H9 (cell line): ENCODE measurements around the gene ARL17B. TPM values are rescaled to one million over a fixed set of nuclear protein-coding genes. Genes with fewer than 3 reads are reported as not detected.
"Not testable (repeated sequence)": the region's sequence is repeated elsewhere in the genome, so short reads cannot be mapped to it uniquely, and the experiment has no call there.

Source experiments
- DNase-seq: peaks from one replicate; pipeline ENCODE4 v3.0.0-alpha.2; 2017
- H2AFZ ChIP-seq: one replicate; pipeline ENCODE4 v1.6.1; 2013; ENCODE audit warnings: mild to moderate bottlenecking, low read length, control low read depth, moderate library complexity
- H2AK5ac ChIP-seq: 2 replicates; pipeline ENCODE4 v1.6.1; 2013; ENCODE audit warnings: low read length, control low read depth, mixed read lengths; ENCODE audit not compliant: insufficient read length
- H2BK120ac ChIP-seq: one replicate; pipeline ENCODE4 v1.6.1; 2013; ENCODE audit warnings: low read depth, mild to moderate bottlenecking, low read length, control low read depth, inconsistent platforms; ENCODE audit not compliant: poor library complexity, severe bottlenecking
- H2BK12ac ChIP-seq: 2 replicates; pipeline ENCODE4 v1.6.1; 2013; ENCODE audit warnings: low read length, control low read depth, mixed read lengths, low read depth; ENCODE audit not compliant: insufficient read length
- H2BK15ac ChIP-seq: 2 replicates; pipeline ENCODE4 v1.6.1; 2013; ENCODE audit warnings: low read depth, low read length, control low read depth
- H2BK20ac ChIP-seq: one replicate; pipeline ENCODE4 v1.6.1; 2013; ENCODE audit warnings: low read depth, mild to moderate bottlenecking, low read length, control low read depth, inconsistent platforms; ENCODE audit not compliant: poor library complexity, severe bottlenecking
- H2BK5ac ChIP-seq: 2 replicates; pipeline ENCODE4 v1.6.1; 2013; ENCODE audit warnings: low read length, control low read depth, mixed read lengths; ENCODE audit not compliant: insufficient read length
- H3K14ac ChIP-seq: 2 replicates; pipeline ENCODE4 v1.6.1; 2013; ENCODE audit warnings: low read length, control low read depth; ENCODE audit not compliant: insufficient read depth
- H3K18ac ChIP-seq: 2 replicates; pipeline ENCODE4 v1.6.1; 2013; ENCODE audit warnings: low read depth, mild to moderate bottlenecking, mixed read lengths, low read length, control low read depth; ENCODE audit not compliant: insufficient read length
- H3K23ac ChIP-seq: 2 replicates; pipeline ENCODE4 v1.6.1; 2013; ENCODE audit warnings: low read length, control low read depth, mixed read lengths, low read depth; ENCODE audit not compliant: insufficient read length
- H3K23me2 ChIP-seq: 2 replicates; pipeline ENCODE4 v1.6.1; 2013; ENCODE audit warnings: low read depth, mild to moderate bottlenecking, mixed read lengths, low read length, control low read depth; ENCODE audit not compliant: insufficient read length, poor library complexity, severe bottlenecking
- H3K27ac ChIP-seq: 2 replicates; pipeline ENCODE4 v1.5.1; 2013; ENCODE audit warnings: low read length, control low read depth, mixed read lengths, low read depth; ENCODE audit not compliant: insufficient read length
- H3K27me3 ChIP-seq: 2 replicates; pipeline ENCODE4 v1.6.1; 2013; ENCODE audit warnings: low read length, control low read depth, inconsistent platforms; ENCODE audit not compliant: insufficient read depth
- H3K4ac ChIP-seq: 2 replicates; pipeline ENCODE4 v1.6.1; 2013; ENCODE audit warnings: low read depth, mild to moderate bottlenecking, control low read depth, inconsistent platforms, low read length, moderate library complexity
- H3K4me1 ChIP-seq: 2 replicates; pipeline ENCODE4 v1.6.1; 2013; ENCODE audit warnings: low read length, control low read depth, inconsistent platforms; ENCODE audit not compliant: insufficient read depth
- H3K4me2 ChIP-seq: 2 replicates; pipeline ENCODE4 v1.6.1; 2013; ENCODE audit warnings: low read length, control low read depth, mixed read lengths; ENCODE audit not compliant: insufficient read length, insufficient read depth
- H3K56ac ChIP-seq: 2 replicates; pipeline ENCODE4 v1.6.1; 2013; ENCODE audit warnings: low read depth, mild to moderate bottlenecking, mixed read lengths, low read length, control low read depth; ENCODE audit not compliant: insufficient read length
- H3K79me1 ChIP-seq: 2 replicates; pipeline ENCODE4 v1.6.1; 2013; ENCODE audit warnings: low read depth, mild to moderate bottlenecking, moderate library complexity, low read length, control low read depth, inconsistent platforms; ENCODE audit not compliant: insufficient read depth, poor library complexity, severe bottlenecking
- H3K79me2 ChIP-seq: 2 replicates; pipeline ENCODE4 v1.6.1; 2013; ENCODE audit warnings: low read length, control low read depth, inconsistent platforms; ENCODE audit not compliant: insufficient read depth
- H3K9ac ChIP-seq: 2 replicates; pipeline ENCODE4 v1.6.1; 2013; ENCODE audit warnings: low read length, control low read depth, mixed read lengths; ENCODE audit not compliant: insufficient read length; ENCODE audit errors: extremely low read depth
- H3K9me3 ChIP-seq: one replicate; pipeline ENCODE4 v1.6.1; 2013; ENCODE audit warnings: low read depth, low read length, inconsistent platforms; ENCODE audit not compliant: control insufficient read depth
- H3T11ph ChIP-seq: one replicate; pipeline ENCODE4 v1.6.1; 2013; ENCODE audit warnings: mild to moderate bottlenecking, low read length, control low read depth, inconsistent platforms
- H4K20me1 ChIP-seq: one replicate; pipeline ENCODE4 v1.6.1; 2013; ENCODE audit not compliant: control insufficient read depth, insufficient read length, insufficient read depth
- H4K5ac ChIP-seq: 2 replicates; pipeline ENCODE4 v1.6.1; 2013; ENCODE audit warnings: low read depth, mild to moderate bottlenecking, mixed read lengths, low read length, control low read depth; ENCODE audit not compliant: insufficient read length
- H4K8ac ChIP-seq: replicated peaks from 2 replicates; pipeline ENCODE4 v1.6.1; 2013; ENCODE audit warnings: low read length, control low read depth, mixed read lengths, low read depth; ENCODE audit not compliant: insufficient read length
- H4K91ac ChIP-seq: 2 replicates; pipeline ENCODE4 v1.6.1; 2013; ENCODE audit warnings: low read depth, mild to moderate bottlenecking, moderate library complexity, mixed read lengths, low read length, control low read depth; ENCODE audit not compliant: insufficient read length
- H3K27ac Mint-ChIP-seq, 3 experiments: 2 replicates in 2 of 3; 3 replicates in 1 of 3; pipeline ENCODE4 v1.8.0; 2020 to 2021; ENCODE audit warnings: mixed read lengths in 3 of 3, mild to moderate bottlenecking in 1 of 3, moderate library complexity in 1 of 3
- H3K27me3 Mint-ChIP-seq: 2 replicates; pipeline ENCODE4 v1.8.0; 2021; ENCODE audit warnings: low read depth, mild to moderate bottlenecking, moderate library complexity, mixed read lengths
- H3K36me3 Mint-ChIP-seq, 3 experiments: 2 replicates in 2 of 3; 3 replicates in 1 of 3; pipeline ENCODE4 v1.8.0; 2020 to 2021; ENCODE audit warnings: low read depth in 3 of 3, mixed read lengths in 3 of 3; ENCODE audit not compliant: insufficient read depth in 1 of 3
- H3K4me1 Mint-ChIP-seq, 2 experiments: 2 replicates each; pipeline ENCODE4 v1.8.0; 2020; ENCODE audit warnings: mixed read lengths in 2 of 2
- H3K4me3 Mint-ChIP-seq, 2 experiments: 2 replicates in 1 of 2; 3 replicates in 1 of 2; pipeline ENCODE4 v1.8.0; 2020 to 2021; ENCODE audit warnings: mild to moderate bottlenecking in 2 of 2, mixed read lengths in 2 of 2, moderate library complexity in 1 of 2
- H3K9me3 Mint-ChIP-seq, 2 experiments: 2 replicates in 1 of 2; 3 replicates in 1 of 2; pipeline ENCODE4 v1.8.0; 2020; ENCODE audit warnings: mild to moderate bottlenecking in 2 of 2, mixed read lengths in 2 of 2, moderate library complexity in 1 of 2
- WGBS: extraction: QIAGEN DNeasy Blood & Tissue Kit; methylation state at CpG from one replicate; pipeline ENCODE4 v1.1.7; 2013; ENCODE audit warnings: missing lambda C conversion rate, low lambda C conversion rate, mixed read lengths; ENCODE audit not compliant: insufficient read length; ENCODE audit errors: extremely low coverage; 5-methylcytosine and 5-hydroxymethylcytosine counted together
- total RNA-seq: library from RNA; stranded (reverse); gene quantifications from 2 replicates; pipeline ENCODE4 v1.2.1, GENCODE V29; 2021

Gene ARL17B
- total RNA-seq, 1 experiment from 2014 or later = 10.8 TPM

GRCh38 chr17:46281336-46281735 is 80.2 kb downstream of the ARL17B start:
- H2AK5ac ChIP-seq, H3T11ph ChIP-seq, H2BK5ac ChIP-seq, H3K4ac ChIP-seq, H3K4me1 ChIP-seq, H3K9ac ChIP-seq, H3K23me2 ChIP-seq, H3K23ac ChIP-seq, H3K56ac ChIP-seq, H3K27ac Mint-ChIP-seq, H3K27me3 Mint-ChIP-seq, H3K9me3 ChIP-seq, H2BK12ac ChIP-seq, H3K14ac ChIP-seq, H3K79me1 ChIP-seq, H3K4me1 Mint-ChIP-seq, H3K79me2 ChIP-seq, H4K20me1 ChIP-seq, H2BK20ac ChIP-seq, H3K4me3 Mint-ChIP-seq, H4K91ac ChIP-seq, H3K9me3 Mint-ChIP-seq, DNase-seq, H3K18ac ChIP-seq, H2BK15ac ChIP-seq, H3K27me3 ChIP-seq, H3K4me2 ChIP-seq, H2BK120ac ChIP-seq, H3K27ac ChIP-seq, H4K5ac ChIP-seq, H3K36me3 Mint-ChIP-seq, H4K8ac ChIP-seq, H2AFZ ChIP-seq: not testable (repeated sequence)
- no CpG with 5 or more reads among the region's 4 CpGs for WGBS

- H2AK5ac ChIP-seq, H3K4ac ChIP-seq, H2AFZ ChIP-seq, H4K91ac ChIP-seq, H2BK20ac ChIP-seq, H4K8ac ChIP-seq, H2BK12ac ChIP-seq, H3K9ac ChIP-seq, H3K23me2 ChIP-seq, H3K4me2 ChIP-seq, H3K9me3 ChIP-seq, H3K23ac ChIP-seq, H2BK15ac ChIP-seq, H3K27me3 ChIP-seq, H3K36me3 Mint-ChIP-seq, H4K5ac ChIP-seq, H3K79me1 ChIP-seq, H3K56ac ChIP-seq, H3K27ac ChIP-seq, H3K79me2 ChIP-seq, H2BK5ac ChIP-seq, H3K4me1 Mint-ChIP-seq, H3K9me3 Mint-ChIP-seq, H3T11ph ChIP-seq, H3K4me3 Mint-ChIP-seq, H4K20me1 ChIP-seq, H2BK120ac ChIP-seq, H3K14ac ChIP-seq, H3K4me1 ChIP-seq, H3K18ac ChIP-seq: not testable (repeated sequence)
- no CpG with 5 or more reads among the region's 3 CpGs for WGBS
- Mint-ChIP-seq H3K27ac (peak overlapping the region; percentile 13 to 87 (median 44); a peak in 3 of 7 replicates), H3K27me3 (peaks cover 13% of the 10 kb centered on the region)
- peak; percentile 58 for DNase-seq
Observed at GRCh38 chr17:46276728-46277479, 84.7 kb downstream of the ARL17B start.
